Activated CD8-positive, alpha-beta memory T cell treated with anti-CD3 and anti-CD28 coated beads, Interleukin-2, amount 50 U/mL, for 24 hours (primary cell): ENCODE measurements around the gene DOK6.

Experiments used
- DNase-seq: peaks from one replicate; pipeline ENCODE4 v3.0.0-alpha.2; 2020; ENCODE audit errors: extremely low read depth

The DOK6 gene

DNA sequence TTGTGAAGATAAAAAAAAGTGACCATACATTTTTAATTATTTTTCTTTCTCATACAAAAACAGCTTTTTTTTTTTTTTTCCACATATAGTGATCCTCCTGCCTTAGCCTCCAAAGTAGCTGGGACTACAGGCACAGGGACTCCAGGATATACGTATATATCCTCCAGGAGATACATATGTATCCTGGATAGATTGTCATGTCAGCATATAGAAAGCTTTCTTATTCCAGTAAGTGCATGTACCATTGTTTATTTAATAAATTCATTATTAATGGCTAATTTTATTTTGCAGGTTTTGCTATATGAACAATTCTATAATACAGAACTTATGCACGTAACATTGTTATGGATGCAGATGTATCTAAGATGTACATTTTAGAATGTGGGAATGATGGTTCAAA is 138.7 kb downstream of the DOK6 start:
- no peak for DNase-seq

DNA sequence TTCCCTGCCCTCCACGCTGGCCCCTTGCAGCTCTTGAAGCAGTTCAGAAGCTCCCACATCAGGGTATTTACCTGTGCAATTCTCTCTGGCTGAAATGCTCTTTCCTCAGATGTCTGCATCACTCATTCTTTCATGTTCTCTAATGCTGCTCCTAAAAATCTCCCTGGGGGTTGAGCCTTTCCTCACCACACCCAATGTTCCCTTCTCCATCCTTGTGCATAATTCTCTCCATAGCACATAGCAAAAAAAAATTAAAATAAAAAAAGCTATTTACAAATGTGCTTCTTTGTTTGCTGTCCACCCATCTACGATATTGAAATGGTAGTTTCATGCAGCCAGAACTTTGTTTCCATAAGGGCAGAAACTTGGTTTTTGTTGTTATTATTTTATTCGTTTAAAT is 155.5 kb downstream of the DOK6 start:
- DNase-seq: no peak

DNA sequence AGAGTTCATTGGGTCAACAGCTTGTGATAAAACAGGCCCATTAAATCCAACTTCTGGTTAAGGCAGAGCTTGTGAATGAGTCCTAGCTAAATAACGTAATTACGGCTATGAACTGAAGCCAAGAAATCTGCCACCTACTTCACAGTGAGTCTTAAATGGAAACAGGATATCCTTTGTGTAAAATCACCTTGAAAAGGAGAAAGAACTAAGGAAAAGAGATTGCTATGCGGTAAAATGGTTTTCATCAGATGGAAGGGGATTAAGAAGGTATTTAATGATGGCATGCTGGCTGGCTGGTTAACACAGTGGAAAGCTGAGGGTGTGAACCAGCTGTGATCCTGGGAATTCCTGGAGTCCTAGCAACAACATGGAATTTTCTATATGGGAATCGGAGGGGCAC is 156.6 kb downstream of the DOK6 start:
- no peak for DNase-seq

DNA sequence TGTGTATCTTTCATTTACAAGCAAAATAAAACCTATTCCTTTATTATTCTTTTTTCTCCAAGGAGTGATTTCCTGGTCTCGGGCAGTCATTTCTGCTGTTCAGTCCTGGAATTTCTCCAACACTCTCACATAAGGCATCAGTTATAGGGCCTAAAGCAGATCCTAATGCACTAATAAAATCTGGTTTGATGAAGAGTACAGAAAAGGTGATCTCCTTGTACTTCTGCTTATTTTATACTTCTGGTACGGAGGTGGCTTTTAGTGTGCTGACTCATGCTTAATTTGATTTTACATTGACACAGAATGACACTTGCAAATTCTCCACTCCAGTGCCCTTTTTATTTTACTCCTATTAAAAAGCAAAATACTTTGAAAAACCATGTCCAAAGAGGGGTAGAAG is 157.4 kb downstream of the DOK6 start:
- DNase-seq: no peak

DNA sequence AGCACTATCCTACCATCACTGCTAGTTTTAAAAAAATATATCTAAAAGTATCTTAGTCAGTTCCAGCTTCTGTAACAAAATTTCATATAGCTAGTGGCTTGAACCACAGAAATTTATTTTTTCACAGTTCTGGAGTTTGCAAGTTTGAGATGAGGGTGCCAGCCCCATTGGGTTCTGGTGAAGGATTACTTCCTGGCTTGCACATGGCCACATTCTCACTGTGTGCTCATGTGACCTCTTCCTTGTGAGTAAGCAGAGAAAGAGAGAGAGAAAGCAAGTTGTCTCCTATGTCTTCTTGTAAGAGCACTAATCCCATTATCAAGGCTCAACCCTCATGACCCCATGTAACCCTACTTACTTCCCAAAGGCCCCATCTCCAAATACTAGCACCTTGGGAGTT is 158.9 kb downstream of the DOK6 start:
- no peak for DNase-seq

DNA sequence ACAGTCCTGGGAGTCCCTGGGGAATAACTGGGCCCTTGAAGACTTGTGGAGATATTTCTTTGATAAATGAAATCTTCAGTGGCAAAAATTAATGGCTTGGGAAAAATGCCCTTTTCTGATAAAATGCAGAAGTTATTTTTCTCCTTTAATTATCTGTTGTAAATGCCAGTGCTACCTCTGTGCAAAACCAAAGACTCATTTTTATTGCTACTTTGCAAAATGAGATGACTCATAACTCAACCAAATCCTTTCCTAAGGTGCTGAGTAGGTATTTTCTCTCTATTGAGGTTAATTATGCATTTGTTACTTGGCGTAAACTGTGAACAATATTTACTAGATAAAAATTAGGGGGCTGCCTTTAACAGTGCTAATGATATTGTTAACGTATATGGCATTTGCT is 163.9 kb downstream of the DOK6 start:
- DNase-seq: no peak

DNA sequence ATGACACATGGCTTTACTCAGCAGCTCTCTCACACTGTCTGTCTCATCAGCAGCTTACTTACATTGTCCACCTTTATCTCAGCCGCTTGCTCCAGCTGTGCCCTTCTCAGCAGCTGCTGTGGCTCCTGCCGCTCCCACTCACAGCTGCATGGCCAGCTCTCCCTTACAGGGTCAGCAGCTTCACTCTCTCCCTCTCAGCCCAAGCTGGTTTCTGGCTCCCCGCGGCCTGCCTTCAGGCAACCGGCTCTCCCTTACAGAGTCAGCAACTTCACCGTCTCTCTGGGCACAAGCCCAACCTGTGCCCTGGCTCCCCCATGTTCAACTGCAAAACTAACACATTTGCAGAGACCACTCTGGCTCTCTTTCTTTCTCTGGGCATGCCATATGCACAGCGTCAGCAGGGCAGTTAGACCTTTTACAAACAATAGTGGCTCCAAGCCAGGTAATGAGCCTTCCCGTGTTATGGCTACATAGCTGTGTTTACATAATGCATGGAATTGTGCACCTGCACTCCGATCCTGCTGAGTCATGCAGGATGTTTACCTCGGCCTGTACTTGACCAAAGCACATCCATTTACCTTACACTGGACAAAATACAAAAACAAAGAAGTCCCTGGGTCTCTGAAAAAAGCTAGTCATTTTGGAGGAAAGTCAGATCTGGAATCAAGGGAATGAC is 167.3 kb downstream of the DOK6 start:
- no peak for DNase-seq

DNA sequence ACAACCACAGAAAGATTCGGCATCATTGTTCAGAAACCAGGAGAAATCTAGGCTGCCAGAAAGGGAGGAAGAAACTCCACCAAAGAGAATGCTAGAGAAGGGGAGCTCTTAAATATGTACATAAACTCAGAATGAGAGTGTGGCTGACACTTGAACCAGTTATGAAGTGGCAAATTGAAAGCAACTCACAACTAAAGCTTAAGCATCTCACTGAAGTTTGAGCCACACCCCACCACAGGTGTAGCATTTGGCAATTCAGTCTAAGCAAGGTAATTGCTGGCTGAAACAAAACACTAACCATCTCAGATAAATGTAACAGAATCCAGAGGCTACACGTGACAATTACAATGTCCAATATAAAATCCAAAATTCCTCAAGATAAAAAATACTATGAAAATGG is 168.4 kb downstream of the DOK6 start:
- no peak for DNase-seq

DNA sequence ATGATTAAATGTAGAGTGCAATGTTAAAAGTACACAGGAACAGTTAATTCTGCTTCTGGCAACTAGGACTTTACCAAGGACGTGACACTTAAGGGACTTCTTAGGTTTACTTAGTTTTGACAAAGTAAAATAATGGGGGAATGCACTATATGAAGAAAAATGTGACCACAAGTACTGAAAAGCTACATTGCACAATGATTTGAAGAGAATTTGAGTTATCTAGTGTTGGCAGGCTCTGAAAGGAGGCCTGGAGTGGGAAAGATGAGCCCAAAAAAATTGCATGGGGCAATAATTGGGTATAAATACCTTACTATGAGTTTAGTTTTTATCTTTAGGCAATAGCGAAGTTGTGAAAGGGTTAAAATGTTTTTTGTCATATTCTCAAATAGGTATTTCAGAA is 173.7 kb downstream of the DOK6 start:
- no peak for DNase-seq

DNA sequence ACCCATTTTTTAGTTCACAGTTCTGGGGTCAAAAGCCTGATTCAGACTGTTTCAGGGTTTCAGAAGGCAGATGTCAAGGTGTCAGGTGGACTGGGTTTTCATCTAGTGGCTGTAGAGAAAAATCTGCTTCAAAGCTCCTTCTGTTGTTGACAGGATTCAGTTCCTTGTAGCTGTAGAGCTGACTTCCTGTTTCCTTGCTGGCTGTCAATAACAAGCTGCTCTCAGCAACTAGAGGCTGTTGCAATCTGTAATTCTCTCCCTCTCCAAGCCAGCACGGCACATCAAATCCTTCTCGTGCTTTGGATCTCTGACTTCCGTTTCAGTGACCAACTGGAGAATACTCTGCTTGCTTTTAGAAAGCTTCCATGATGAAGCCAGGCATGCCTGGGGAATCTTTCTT is 179.4 kb downstream of the DOK6 start:
- no peak for DNase-seq

DNA sequence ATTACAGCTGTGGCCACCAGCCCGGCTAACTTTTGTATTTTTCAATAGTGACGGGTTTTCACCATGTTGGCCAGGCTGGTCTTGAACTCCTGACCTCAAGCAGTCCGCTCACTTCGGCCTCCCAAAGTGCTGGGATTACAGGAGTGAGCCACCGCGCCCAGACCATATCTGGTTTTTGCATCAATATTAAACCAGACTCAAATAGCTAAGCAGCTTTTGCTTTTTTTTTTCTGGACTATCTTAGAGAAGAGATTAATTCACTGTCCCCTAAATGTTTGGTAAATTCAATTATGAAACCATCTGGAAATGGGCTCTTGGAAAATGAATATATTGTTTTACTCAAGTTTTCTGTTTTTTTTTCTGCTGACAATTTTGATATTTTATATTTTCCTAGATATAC is 183.7 kb downstream of the DOK6 start:
- no peak for DNase-seq

DNA sequence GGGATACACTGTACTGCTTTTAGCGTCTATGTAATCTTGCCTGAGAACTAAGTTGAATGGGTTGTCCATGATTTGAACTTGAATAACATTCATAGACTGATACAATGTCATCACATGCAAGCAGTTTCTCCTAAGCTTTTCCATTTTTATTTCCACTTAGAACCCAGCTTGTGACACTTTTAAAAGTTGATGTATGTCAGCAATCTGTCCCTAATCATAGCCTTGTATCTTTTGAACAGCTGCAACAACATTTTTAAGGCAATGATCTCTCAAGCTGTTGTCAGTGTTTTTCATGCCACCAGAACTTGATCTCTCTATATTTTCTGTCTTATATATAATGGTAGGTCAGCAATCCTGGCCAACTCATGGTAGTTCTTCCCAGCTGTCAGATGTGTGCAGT is 185.0 kb downstream of the DOK6 start:
- DNase-seq: no peak

DNA sequence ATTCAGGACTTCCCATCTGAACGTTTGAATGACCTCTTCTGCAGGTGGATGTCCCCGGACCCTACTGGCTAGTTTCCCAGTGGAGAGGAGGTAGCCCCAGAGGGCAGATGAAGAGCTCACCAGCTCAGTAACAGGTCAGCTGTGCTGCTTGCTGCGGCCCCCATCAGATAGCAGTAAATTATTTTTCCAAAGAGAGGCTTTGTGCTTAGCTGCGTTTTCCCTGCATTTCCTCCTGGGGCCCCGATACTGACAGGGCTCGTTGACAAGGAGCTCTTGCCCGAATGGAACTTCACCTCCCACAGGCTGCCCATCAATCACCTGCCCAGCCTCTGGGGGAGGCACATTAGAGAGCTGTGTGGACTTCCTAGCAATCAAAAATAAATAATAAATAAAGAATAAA is 185.8 kb downstream of the DOK6 start:
- DNase-seq: no peak

DNA sequence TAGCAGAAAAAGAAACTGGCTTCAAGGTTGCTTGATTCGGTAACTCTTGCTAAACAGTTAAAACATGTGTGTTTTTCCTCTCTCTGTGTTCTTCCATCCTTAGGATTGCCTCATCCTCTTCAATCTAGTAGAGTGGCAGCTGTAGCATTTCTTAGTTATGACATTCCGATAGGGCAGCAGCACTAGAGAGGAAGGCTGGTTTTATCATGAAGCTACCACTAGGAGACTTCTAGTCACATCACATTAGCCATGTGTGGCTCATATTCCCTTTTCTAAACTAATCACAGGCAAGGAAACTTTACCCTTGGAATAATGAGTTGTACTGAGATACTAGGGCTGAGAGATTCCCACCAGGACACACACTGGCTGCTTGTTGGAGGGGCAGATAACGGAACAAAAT is 187.6 kb downstream of the DOK6 start:
- no peak for DNase-seq

DNA sequence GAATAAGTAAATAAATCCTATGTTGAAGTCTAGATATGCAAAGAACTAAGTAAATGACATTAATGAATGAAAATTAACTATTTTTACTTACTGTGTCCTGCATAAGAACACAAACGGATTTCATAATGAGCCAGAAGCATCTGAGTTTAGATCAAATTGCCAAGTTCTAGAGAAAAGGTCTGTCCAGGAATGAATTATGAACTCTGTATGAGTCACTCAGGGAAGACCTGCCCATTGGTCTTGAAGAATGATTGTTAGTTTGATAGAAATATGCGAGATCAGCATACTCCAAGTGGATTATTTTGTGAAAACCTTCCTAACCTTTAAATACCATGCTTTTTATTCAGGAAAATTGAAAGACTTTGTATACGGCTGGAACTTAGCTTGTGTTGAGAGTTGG is 189.5 kb downstream of the DOK6 start:
- no peak for DNase-seq

DNA sequence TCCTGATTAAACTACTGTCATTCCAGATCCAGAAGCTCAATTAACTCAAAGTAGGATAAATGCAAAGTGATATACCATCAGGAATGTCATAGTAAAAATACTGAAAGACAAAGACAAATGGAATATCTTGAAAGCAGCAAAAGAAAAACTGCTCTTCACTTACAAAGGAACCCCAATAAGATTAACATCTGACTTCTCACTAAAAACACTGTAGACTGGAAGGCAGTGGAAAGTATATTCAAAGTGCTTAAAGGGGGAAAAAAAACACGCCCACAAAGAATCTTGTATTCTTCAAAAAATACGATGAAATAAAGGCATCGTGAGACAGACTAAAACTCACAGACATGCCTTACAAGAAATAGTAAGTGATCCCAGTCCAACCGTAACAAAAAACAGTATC is 195.7 kb downstream of the DOK6 start:
- no peak for DNase-seq

DNA sequence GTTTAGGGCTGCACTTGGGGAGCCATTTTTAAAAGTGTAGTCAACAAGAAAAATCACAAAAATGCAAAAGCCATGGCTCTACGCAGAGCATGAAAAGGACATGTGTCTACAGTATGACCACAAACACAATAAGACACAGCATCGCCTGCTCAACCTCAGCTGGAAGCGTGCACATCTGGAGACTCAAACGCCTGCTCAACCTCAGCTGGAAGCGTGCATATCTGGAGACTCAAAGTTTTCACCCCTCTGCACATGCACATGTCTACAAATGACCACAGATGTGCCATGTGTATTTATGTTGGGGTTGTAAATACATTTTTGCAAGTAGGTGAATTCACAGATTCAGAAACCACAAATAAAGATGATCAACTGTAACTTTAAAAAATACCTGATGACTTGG is 196.9 kb downstream of the DOK6 start:
- DNase-seq: no peak

DNA sequence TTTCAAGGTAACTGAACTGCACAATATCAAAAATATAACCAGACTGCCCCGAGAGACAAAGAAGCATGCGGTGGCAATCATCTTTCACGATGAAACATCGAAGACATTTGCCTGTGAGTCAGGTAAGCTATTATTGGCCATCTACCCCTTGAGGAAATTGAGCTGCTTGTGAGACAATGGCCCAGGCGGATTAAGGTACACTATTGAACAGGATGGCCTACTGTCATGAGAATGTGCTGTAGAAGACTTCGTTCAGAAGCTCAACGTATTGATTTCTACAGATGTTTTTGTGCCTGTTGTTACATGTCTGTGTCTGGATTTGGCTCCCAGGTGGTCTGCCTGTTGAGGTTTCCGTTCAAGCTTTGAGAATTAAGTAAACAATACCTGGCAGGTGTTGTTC is 198.7 kb downstream of the DOK6 start:
- no peak for DNase-seq

DNA sequence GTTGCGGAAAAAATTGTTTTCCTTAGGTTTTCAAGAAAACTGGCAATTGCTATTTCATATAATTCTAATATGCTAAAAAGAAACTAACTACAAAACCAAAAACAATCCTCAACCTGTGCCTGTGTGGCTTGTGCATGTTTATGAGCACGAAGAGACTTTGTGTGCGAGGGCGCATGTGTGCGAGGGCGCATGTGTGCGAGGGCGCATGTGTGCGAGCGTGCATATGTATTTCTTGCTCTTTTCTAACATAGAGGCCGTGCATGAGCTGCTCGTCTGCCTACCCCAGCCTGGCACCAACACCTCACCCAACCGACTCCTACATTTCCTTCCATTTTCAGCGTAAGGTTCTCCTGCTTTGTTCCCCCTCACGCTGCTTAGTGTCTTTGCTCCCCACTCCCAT is 211.6 kb downstream of the DOK6 start:
- no peak for DNase-seq

DNA sequence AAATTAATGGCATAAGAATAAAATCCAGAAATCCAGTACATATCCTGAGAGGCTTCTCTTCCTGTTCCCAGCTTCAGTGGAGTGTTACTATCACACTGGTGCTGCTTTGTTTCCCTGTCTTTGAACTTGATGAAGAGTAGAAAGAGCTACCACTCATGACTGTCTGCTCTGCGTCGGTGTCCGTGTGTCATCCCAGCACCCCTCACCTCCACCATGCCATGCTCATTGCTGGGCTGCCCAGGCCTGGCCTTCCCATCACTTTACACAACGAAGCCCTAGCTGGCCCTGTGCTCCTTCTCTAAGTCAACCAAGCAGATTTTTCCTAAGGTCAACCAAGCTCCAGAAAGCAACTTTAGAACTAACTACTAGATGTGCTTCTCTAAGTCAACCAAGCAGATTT is 215.4 kb downstream of the DOK6 start:
- no peak for DNase-seq

DNA sequence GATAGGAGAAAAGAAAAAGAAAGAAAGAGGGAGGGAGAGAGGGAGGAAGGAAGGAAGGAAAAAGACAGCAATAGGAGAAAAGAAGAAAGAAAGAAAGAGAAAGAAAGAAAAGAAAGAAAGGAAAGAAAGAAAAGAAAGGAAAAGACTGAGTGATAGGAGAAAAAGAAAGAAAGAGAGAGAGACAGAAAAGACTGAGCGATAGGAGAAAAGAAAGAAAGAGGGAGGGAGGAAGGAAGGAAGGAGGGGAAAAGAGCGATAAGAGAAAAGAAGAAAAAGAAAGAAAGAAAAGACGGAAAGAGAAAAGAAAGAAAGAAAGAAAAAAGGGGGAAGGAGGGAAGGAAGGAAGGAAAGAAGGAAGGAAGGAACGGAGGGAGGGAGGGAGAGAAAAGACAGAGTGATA is 216.7 kb downstream of the DOK6 start:
- DNase-seq: no peak

DNA sequence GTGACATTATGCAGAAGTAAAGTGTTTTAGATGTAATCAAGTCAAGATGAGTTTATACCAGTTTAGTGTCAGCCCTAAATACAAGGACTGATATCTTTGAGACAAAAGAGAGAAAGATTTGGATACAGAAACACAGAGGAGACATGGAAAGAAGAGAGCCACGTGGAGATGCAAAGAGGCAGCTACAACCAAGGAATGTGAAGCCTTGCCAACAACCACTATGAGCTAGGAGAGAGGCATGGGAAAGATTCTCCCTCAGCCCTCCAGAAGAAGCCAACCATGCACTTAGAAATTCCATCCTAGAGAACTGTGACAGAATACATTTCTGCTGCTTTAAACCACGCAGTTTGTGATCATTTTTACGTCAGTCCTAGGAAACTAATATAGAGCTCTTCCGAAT is 217.2 kb downstream of the DOK6 start:
- DNase-seq: no peak

DNA sequence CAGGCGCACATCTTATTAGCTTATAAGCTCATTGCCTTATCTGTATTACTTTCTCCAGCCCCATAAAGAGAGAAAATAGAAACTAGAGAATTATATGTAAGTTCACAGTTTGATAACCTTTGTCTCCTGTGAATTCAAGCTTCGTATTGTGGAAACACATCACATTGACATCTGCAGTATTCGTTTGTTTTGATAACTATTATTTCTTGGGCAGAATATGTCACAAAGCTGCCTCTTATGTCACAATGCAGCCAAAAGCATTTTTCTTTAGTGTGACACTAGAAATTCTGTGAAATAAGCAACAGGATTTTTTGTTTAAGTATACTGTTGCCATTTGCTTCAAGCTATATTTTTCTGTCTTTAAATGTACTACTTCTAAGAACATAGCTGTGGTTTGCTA is 221.5 kb downstream of the DOK6 start:
- DNase-seq: no peak

DNA sequence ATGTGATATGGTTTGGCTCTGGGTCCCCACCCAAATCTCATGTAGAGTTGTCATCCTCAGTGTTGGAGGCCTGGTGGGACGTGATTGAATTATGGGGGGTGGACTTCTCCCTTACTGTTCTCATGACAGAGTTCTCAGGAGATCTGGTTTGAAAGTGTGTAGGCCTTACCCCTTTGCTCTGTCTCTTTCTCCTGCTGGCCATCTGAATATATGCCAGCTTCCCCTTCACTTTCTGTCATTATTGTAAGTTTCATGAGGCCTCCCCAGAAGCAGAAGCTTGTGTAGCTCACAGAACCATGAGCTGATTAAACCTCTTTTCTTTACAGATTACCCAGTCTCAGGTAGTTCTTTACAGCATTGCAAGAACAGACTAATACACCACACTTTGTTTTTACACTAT is 222.3 kb downstream of the DOK6 start:
- no peak for DNase-seq

DNA sequence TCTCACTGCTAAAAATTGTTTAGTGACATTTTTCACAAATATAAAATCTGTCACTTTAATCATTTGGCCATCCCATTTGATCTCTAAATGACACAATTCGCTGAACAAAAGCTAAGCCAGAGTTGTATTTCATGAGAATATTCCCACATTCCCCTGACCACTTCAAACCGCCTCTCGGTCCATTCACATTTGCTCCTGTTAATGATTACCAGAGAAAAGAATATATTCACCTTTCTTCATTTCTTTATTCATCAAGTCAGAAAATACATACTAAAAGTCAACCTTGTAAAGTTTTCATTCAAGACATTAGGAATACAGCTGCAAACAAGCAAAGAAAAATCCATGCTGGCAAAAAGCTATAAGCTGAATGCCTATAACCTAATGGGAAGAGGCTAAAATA is 225.5 kb downstream of the DOK6 start:
- DNase-seq: no peak
